Erythroblast (primary cell): ENCODE results near the gene FHDC1.

Source experiments
- GATA1 ChIP-seq: IDR thresholded peaks from 2 replicates; pipeline ENCODE4 v1.6.1; 2011; ENCODE audit warnings: low read depth, mild to moderate bottlenecking, control low read depth, low read length, moderate library complexity
- POLR2A ChIP-seq: IDR thresholded peaks from 2 replicates; pipeline ENCODE4 v1.6.1; 2011; ENCODE audit warnings: mild to moderate bottlenecking, low read length

- TF ChIP-seq POLR2A, result no peak
- no peak for TF ChIP-seq GATA1
Measured at GRCh38 chr4:153018684-153019083, 82.6 kb downstream of the FHDC1 start.
